Measurements from ENCODE around the gene ZNRD2.

DNA sequence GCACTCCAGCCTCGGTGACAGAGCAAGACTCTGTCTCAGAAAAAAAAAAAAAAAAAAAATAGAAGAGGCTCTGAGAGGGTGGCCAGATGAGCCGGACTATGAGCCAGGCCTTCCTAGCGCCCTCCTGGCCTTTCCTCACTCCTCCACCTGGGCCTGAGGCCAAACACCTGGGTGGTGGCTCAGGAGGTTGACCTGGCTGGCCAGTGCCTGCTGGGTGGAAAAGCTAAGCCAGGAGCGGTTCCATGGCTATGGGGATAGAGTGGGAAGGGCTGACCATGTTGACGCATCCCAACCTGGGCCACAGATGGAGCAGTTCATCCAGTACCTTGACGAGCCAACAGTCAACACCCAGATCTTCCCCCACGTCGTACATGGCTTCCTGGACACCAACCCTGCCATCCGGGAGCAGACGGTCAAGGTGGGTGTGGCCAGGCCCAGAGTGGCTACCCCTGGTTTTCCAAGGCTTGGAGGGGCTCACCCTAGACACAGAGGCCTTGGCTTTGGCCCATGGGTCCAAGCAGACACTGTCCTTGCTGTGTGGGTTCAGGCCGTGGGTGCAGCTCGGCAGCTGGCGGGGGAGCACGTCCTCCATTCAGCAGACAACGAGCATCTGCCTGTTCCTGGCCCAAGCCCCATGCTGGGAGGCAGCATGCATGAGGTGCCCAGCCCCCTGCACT is 37.8 kb upstream of the ZNRD2 start:
- TF ChIP-seq POLR2A (IDR thresholded peaks at IDR 0.05; ENCODE audit: low read length) (no peak), GATA1 (IDR thresholded peaks at IDR 0.05; ENCODE audit: low read depth, low read length) (no peak)

All from erythroblast (primary cell).